Astrocyte of the cerebellum (primary cell): ENCODE data around the gene IVL.
A peak's percentile ranks its signal among the peaks of the same experiment; 100 is the strongest.

Experiments
- DNase-seq: peaks from one replicate; pipeline ENCODE4 v3.0.0-alpha.2; 2011; ENCODE audit warnings: low read depth
- H3K4me3 ChIP-seq: 2 replicates; pipeline ENCODE4 v1.5.1; 2011; ENCODE audit warnings: mild to moderate bottlenecking, low read depth, low read length, moderate library complexity
- CTCF ChIP-seq: IDR thresholded peaks from 2 replicates; pipeline ENCODE4 v1.5.1; 2012; ENCODE audit warnings: low read length, low read depth, moderate library complexity, mild to moderate bottlenecking; ENCODE audit errors: missing control alignments
- in situ Hi-C: cut with HindIII; loops from 2 replicates; pipeline ENCODE4 v1.10.0; 2017; ENCODE audit warnings: low sequenced_read_pairs

IVL gene

GRCh38 chr1:152869808-152870419, 38.4 kb upstream of the IVL start:
- peak; percentile 82 for TF ChIP-seq CTCF
- in situ Hi-C loops, result no loop called here
- peak; percentile 55 for DNase-seq

GRCh38 chr1:152870831-152871730, 37.3 kb upstream of the IVL start:
- H3K4me3 ChIP-seq, result no peak overlapping the region
- peak; percentile 68 for TF ChIP-seq CTCF
- in situ Hi-C loops, result no loop called here
- no peak for DNase-seq

More at GRCh38 chr1:152869808-152870419, 38.4 kb upstream of the IVL start:
- no peak overlapping the region for H3K4me3 ChIP-seq

- DNase-seq, result no peak
- H3K4me3 ChIP-seq, result no peak overlapping the region
- in situ Hi-C loops, result no loop called here
- no peak for TF ChIP-seq CTCF
These were observed 36.6 kb upstream of the IVL start for GRCh38 chr1:152871731-152872126.

- in situ Hi-C loops, result no loop called here
- H3K4me3 ChIP-seq, result no peak overlapping the region
- no peak for DNase-seq
- TF ChIP-seq CTCF, result no peak
These were observed 34.9 kb upstream of the IVL start for GRCh38 chr1:152873495-152873894.

GRCh38 chr1:152876827-152877226, 31.5 kb upstream of the IVL start:
- TF ChIP-seq CTCF, result no peak
- no peak for DNase-seq
- in situ Hi-C loops, result no loop called here
- H3K4me3 ChIP-seq, result no peak overlapping the region

GRCh38 chr1:152878042-152878441, 30.3 kb upstream of the IVL start, which contains the start of gene SMCP:
Gene SMCP, plus strand, starts transcription at chr1:152878322. Its CDS starts 6,101 bp downstream, at chr1:152884423.
- no peak for DNase-seq
- TF ChIP-seq CTCF, result no peak
- in situ Hi-C loops, result no loop called here
- H3K4me3 ChIP-seq, result no peak within 1 kb of the TSS
